Measurements from ENCODE around the gene ADGRL2.

DNA sequence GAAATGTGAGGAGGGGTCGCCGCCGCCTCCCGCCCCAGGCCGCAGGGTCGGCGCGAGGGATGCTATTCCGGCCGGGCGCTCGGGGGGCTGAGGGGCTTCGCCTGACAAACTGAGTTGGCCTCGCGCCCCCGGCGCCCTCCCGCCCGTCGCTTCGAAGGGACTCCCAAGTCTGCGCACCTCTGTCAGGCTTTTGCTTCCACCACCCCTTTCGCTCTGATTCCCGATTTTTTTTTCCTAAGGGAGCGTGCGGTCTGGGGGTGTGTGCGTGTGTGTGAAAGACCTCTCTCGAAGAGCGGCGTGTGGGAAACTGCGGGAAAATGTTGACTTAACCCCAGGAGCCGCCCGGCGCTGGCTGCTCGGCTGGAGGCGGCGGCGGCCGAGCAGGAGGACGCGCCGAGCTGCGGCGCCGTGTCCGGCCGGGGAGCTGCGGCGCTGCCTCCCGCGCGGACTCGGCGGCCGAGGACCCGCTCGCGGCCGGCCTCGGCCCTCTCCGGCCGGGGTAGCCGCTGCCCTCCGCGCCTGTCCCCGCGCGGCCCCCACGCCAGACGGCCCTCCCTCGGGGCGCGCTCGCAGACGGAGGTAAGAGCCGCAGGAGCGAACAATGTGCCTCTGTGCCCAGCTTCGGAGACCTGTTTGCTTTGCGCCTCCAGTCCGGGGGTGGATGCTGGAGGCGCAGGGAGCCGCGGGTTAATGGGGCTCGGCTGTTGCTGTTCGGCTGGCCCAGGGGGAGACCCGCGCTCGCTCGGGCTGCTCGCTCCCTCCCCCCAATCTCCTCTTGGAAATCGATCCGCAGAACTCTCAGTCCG, 1.1 kb downstream of the ADGRL2 start:
- TF ChIP-seq, protein P1, sequence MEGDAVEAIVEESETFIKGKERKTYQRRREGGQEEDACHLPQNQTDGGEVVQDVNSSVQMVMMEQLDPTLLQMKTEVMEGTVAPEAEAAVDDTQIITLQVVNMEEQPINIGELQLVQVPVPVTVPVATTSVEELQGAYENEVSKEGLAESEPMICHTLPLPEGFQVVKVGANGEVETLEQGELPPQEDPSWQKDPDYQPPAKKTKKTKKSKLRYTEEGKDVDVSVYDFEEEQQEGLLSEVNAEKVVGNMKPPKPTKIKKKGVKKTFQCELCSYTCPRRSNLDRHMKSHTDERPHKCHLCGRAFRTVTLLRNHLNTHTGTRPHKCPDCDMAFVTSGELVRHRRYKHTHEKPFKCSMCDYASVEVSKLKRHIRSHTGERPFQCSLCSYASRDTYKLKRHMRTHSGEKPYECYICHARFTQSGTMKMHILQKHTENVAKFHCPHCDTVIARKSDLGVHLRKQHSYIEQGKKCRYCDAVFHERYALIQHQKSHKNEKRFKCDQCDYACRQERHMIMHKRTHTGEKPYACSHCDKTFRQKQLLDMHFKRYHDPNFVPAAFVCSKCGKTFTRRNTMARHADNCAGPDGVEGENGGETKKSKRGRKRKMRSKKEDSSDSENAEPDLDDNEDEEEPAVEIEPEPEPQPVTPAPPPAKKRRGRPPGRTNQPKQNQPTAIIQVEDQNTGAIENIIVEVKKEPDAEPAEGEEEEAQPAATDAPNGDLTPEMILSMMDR (IDR thresholded peaks at IDR 0.05) = no peak
- TF ChIP-seq POLR2AphosphoS5 (IDR thresholded peaks at IDR 0.05; ENCODE audit: low read depth, low read length) (no peak), SIN3A (IDR thresholded peaks at IDR 0.05; ENCODE audit: borderline replicate concordance, insufficient read depth, low read depth, low read length) (no peak)
